ENCODE measurements around the gene MYOCD. TPM values are rescaled to one million over a fixed set of nuclear protein-coding genes. Genes with fewer than 3 reads are reported as not detected.

The MYOCD gene
- total RNA-seq, 2 donors from 2014 or later = 7.5 to 11.8 TPM

- no peak overlapping the region for H3K4me3 Mint-ChIP-seq
- Histone ChIP-seq H3K4me3 (ENCODE audit: low read length) (no peak overlapping the region), H3K27ac (ENCODE audit: low read depth, low read length) (no peak overlapping the region), H3K36me3 (ENCODE audit: control insufficient read depth, insufficient read depth, low read length) (no peaks in the 10 kb centered on the region), H3K27me3 (ENCODE audit: control insufficient read depth, insufficient read depth, low read length, poor library complexity, severe bottlenecking) (no peaks in the 10 kb centered on the region), H3K9ac (ENCODE audit: extremely low read depth, low read length, poor library complexity, severe bottlenecking) (no peak overlapping the region), H3K4me1 (ENCODE audit: control insufficient read depth, insufficient read depth, low read length) (peaks cover 5% of the 10 kb centered on the region), H3K9me3 (ENCODE audit: control insufficient read depth, low read length) (peaks cover 13% of the 10 kb centered on the region)
- peaks cover 9% of the 10 kb centered on the region for H3K9me3 Mint-ChIP-seq
- no peak for TF ChIP-seq CTCF (conservative IDR thresholded peaks at IDR 0.05)
- DNase-seq = no peak
- H3K27me3 Mint-ChIP-seq (ENCODE audit: insufficient read depth) = no peaks in the 10 kb centered on the region
- H3K36me3 Mint-ChIP-seq (ENCODE audit: low read depth) = no peaks in the 10 kb centered on the region
- no peak overlapping the region for H3K27ac Mint-ChIP-seq
- 98% methylated on average over 2 of the region's 2 CpGs; no CpG with 5 or more reads in 1 of the 2 experiments for WGBS, 2 experiments (ENCODE audit: insufficient coverage in 1 of 2, insufficient read length in 1 of 2)
- peaks cover 21% of the 10 kb centered on the region for H3K4me1 Mint-ChIP-seq
Observed at GRCh38 chr17:12641084-12641483, 24.6 kb upstream of the MYOCD start.

GRCh38 chr17:12642034-12642433 lies 23.7 kb upstream of the MYOCD start:
- Histone ChIP-seq H3K9ac (ENCODE audit: extremely low read depth, low read length, poor library complexity, severe bottlenecking) (no peak overlapping the region), H3K36me3 (ENCODE audit: control insufficient read depth, insufficient read depth, low read length) (no peaks in the 10 kb centered on the region), H3K4me1 (ENCODE audit: control insufficient read depth, insufficient read depth, low read length) (peaks cover 8% of the 10 kb centered on the region), H3K9me3 (ENCODE audit: control insufficient read depth, low read length) (peaks cover 18% of the 10 kb centered on the region), H3K4me3 (ENCODE audit: low read length) (no peak overlapping the region), H3K27me3 (ENCODE audit: control insufficient read depth, insufficient read depth, low read length, poor library complexity, severe bottlenecking) (no peaks in the 10 kb centered on the region), H3K27ac (ENCODE audit: low read depth, low read length) (no peak overlapping the region)
- Mint-ChIP-seq H3K4me1 (peaks cover 20% of the 10 kb centered on the region), H3K4me3 (no peak overlapping the region), H3K27ac (no peak overlapping the region), H3K9me3 (peaks cover 12% of the 10 kb centered on the region), H3K27me3 (ENCODE audit: insufficient read depth) (no peaks in the 10 kb centered on the region), H3K36me3 (ENCODE audit: low read depth) (no peaks in the 10 kb centered on the region)
- no peak for TF ChIP-seq CTCF (conservative IDR thresholded peaks at IDR 0.05)
- no peak for DNase-seq
- 67 to 74% methylated on average over 2 to 4 of the region's 4 CpGs for WGBS, 2 experiments (ENCODE audit: insufficient coverage in 1 of 2, insufficient read length in 1 of 2)

GRCh38 chr17:12643822-12644221 lies 21.9 kb upstream of the MYOCD start:
- no peak for DNase-seq
- Histone ChIP-seq H3K36me3 (ENCODE audit: control insufficient read depth, insufficient read depth, low read length) (no peaks in the 10 kb centered on the region), H3K27ac (ENCODE audit: low read depth, low read length) (no peak overlapping the region), H3K27me3 (ENCODE audit: control insufficient read depth, insufficient read depth, low read length, poor library complexity, severe bottlenecking) (no peaks in the 10 kb centered on the region), H3K9ac (ENCODE audit: extremely low read depth, low read length, poor library complexity, severe bottlenecking) (no peak overlapping the region), H3K4me1 (ENCODE audit: control insufficient read depth, insufficient read depth, low read length) (peaks cover 11% of the 10 kb centered on the region), H3K9me3 (ENCODE audit: control insufficient read depth, low read length) (peaks cover 18% of the 10 kb centered on the region), H3K4me3 (ENCODE audit: low read length) (no peak overlapping the region)
- Mint-ChIP-seq H3K27ac (no peak overlapping the region), H3K27me3 (ENCODE audit: insufficient read depth) (no peaks in the 10 kb centered on the region), H3K36me3 (ENCODE audit: low read depth) (no peaks in the 10 kb centered on the region), H3K4me1 (peaks cover 24% of the 10 kb centered on the region), H3K4me3 (no peak overlapping the region), H3K9me3 (peaks cover 12% of the 10 kb centered on the region)
- WGBS, 2 experiments (ENCODE audit: insufficient coverage in 1 of 2, insufficient read length in 1 of 2) = 86 to 94% methylated on average over 1 of the region's 1 CpG
- no peak for TF ChIP-seq CTCF (conservative IDR thresholded peaks at IDR 0.05)

Data from endodermal cell (in vitro differentiated cells).